ENCODE measurements around the gene HIBCH.

DNA sequence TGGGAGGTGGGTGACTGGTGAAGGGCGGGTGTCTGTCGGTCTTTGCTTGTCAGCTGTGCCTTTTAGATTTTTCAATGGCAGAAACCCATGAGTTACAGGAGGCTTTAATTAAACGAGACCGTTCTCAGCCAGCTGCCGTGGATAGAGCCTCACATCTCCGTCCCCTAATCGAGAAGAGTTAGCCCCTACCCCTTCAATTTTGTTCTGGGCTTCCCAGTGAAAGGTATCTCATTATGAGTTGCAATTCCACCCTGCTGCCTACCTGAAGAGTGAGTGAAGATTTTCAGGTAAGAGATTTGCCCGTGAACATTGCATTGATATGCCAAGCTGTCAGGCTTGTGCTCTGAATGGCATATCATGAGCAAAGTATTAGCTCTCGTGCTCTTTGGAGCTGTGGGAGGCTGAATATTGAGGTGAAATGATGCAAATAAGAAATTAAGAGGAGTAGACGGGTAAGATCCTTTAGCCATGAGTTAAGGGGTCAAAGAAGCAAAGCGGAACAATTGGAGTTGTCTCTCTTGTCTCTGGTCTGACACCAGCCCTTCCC lies 138.4 kb downstream of the HIBCH start:
- TF ChIP-seq CTCF (IDR thresholded peaks at IDR 0.05): no peak
- TF ChIP-seq POLR2AphosphoS5 (IDR thresholded peaks at IDR 0.05; ENCODE audit: low read depth, low read length): no peak
- TF ChIP-seq TCF12 (IDR thresholded peaks at IDR 0.05): no peak

Data from SK-N-SH (cell line).